HUDEP-2 (cell line): Measurements from ENCODE around the gene SCLY.

ENCODE experiments used
- DNase-seq, 76 experiments: peaks; one replicate each; lab custom pipeline; 2025; ENCODE audit not compliant: unreplicated experiment in 76 of 76; lab: John Stamatoyannopoulos, UW

Gene SCLY

DNA sequence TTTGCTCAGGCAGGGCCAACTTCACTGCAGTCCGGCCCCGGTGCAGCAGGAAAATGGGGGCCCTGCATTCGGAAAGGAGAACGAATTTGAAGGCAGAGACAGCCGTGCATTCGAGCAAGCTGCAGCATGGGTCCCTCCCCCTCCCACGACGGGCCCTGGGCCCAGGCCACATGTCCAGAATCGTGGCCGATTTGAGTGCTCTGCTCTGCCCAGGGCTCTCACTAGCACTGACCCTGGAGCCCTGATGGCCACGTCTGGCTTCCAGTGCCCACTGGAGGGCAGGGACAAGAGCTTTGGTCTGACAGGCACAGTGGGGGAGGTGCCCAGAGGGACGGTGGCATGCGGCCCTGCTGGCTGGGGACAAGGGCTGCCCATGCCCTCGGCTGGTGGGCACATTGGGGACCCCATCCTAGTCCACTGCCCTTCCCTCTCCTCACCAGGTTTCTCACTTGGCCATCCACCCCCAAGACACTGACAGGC, 63.2 kb downstream of the SCLY start:
- DNase-seq, result no peak

DNA sequence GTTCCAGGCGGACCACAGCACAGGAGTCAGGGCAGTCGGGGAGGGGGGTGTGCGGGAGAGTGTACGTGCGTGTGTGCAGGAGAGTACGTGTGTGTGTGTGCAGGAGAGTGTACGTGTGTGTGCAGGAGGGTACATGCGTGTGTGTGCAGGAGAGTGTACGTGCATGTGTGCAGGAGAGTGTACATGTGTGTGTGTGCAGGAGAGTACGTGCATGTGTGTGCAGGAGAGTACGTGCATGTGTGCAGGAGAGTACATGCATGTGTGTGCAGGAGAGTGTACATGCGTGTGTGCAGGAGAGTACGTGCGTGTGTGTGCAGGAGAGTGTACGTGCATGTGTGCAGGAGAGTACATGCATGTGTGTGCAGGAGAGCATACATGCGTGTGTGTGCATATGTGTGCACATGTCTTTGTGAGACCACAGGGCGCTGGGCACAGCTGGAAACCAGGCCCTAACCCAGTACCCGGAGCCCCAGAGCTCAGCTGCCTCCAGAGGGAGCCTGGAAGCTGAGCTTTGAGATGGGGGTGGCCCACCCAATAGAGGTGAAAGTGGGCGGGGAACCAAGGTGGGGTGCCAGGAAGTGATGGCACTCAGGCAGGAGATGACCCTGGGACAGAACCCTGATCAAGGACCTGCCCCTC, 63.8 kb downstream of the SCLY start:
- DNase-seq, result no peak

DNA sequence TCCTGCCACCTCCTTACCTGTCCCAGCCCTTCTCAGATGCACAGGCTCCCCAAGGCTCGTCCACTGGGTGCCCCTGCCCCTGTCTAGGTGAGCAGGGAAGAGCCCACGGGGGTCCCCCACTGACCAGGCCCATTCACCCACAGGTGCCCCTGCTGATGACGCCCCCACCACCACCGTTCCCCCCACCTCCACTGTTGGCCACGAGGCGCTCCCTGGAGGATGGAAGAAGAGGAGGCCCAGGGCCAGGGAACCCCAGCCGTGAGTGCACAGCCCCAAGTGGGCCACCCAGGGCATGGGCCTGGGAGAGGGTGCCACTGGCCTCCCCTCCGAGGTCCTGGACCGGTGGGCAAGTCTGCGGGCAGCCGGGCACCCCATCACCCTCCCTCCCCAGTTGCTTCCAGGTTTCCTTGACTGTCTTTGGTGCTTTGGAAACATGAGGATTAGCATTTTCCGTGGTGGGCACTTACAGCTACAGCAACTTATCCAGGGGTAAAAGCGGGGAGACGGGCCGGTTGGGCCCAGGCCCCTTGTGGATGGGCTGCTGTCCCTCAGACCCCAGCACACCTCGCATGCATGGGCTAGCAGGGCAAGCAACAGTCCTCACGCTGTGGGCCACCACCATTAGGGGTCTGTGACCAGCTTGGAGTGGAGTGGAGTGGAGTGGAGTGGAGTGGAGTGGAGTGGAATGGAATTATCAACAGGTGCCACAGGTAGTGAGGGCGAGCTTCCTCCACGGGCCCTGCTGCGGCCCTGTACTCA, 64.5 kb downstream of the SCLY start:
- DNase-seq, result no peak

DNA sequence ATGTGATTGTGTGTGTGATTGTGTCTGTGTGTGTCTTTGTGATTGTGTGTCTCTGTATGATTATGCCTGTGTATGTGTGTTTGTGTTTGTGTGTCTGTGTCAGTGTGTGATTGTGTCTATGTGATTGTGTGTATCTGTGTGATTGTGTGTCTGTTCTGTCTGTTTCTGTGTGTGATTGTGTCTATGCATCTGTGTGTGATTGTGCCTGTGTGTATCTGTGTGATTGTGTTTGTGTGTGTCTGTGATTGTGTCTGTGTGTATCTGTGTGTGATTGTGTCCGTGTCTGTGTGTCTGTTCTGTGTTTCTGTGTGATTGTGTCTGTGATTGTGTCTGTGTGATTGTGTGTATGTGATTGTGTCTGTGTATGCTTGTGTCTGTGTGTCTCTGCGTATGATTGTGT, 65.5 kb downstream of the SCLY start:
- no peak for DNase-seq

DNA sequence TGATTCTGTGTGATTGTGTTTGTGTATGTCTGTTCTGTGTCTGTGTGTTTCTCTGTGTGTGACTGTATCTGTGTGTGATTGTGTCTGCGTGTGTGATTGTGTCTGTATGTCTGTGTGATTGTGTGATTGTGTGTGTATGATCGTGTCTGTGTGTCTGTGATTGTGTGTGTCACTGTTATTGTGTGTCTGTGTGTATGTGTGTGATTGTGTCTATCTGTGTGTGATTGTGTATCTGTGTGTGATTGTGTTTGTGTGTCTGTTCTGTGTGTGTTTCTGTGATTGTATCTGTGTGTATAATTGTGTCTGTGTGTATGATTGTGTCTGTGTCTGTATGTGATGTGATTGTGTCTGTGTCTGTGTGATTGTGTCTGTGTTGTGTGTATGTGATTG, 66.0 kb downstream of the SCLY start:
- DNase-seq, result no peak

DNA sequence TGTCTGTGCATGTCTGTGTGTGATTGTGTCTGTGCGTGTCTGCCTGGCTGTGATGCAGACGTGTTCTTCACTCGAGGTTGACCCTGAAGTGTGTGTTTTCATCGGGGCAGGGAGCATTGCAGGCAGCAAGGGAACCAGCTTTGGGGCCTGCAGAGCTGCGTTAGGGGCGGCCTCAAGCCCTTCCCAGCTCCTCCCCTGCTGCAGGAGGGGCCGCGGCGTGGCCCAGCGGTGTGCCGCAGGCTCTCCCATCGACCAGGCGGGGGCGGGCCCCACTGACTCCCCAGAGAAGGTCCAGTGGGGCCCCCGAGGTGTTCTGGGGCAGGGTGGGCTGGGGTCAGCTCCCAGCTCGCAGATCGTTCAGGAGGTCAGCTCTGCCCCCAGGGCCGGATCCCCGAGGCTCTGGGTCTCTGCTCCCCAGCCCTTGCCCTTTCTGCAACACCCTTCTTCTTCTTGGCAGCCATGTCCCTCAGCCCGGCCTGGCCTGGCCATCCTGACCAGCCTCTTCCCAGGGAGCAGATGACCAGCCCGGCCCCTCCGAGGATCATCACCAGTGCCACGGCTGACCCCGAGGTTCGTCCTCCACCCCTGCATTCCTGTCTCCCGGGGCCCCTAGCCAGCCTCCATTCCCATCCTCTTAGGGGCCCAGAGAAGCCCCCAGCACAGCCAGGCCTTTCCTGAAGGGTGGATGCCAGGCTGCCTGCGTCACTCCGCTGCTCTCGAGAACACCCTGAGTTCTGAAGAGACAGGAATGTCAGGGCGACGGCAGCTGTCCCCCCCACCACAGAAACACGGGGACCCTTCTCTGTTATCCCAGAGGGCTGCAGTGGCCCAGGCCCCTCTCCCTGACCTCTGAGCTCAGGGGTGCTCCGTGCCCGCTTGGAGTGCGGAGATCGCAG, 66.6 kb downstream of the SCLY start:
- no peak for DNase-seq

DNA sequence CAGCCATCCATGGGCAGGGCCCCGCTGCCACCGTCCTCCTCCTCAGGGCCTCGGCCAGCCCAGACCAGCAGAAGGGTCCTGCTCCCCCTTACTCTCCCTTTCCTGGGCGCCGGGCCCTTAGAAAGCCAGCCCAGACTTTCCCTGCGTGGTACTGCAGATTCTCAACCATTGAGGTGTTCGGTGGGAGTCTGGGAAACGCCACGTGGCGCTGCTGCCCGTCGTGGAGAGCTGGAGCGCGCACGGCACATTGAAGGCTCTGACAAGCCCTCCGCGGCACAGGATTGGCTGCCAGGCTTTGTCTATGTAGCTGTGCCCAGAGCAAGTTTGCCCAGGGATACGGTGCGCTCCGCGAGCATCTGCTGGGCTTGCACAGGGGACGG, 67.2 kb downstream of the SCLY start:
- no peak for DNase-seq

DNA sequence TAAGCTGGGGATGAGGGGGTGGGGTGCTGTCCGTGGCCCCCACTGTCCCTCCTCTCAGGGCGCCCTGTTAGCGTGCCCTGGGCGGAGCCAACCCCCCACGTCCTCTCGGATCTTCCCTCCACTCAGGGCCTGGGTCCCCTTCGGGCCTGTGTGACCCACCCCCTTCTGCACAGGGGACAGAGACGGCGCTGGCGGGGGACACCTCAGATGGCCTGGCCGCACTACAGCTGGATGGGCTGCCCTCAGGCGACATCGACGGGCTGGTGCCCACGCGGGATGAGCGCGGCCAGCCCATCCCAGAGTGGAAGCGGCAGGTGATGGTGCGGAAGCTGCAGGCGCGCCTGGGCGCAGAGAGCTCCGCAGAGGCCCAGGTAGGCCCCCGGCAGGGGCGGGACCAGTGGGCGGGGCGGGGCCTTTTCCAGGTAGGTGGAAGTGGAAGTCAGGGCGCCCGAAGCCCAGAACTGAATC, 67.8 kb downstream of the SCLY start:
- no peak for DNase-seq

DNA sequence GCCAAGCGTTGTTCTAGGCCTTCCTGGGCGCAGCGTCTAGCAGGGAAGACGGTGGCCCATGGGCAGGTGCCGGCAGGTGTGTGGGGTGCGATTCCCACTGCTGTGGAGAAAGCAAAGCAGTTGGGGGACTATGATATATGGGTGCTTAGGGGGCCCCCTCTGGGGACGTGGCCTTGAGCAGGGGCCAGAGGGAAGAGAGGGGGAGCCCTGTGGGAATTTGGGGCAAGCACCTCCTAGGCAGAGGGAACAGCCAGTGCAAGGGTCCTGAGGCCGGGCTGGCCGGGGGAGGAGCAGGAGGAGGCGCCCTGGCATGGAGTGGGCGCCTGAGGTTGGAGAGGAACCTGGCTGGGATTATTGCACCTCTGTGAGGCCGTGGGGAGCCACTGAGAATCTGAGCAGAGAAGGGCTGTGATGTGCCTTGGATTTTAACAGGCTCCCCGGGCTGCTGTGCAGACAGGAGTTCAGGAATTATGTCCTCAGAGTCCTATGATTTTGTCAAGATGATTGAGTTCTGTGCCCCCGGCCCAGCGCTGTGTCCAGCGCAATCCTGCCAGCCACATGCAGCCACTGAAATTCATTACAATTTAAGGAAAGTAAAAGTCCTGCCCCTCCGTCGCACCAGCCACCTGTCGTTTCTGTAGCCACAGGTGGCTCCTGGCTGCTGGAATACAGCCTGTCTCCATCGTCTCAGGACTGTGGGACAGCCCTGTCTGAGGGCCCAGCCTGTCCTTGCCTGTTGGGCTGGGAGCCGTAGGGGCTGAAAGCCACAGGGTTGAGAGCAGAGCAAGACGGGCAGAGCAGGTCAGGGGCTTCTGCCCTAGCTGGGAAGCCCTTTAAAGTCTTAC, 68.6 kb downstream of the SCLY start:
- no peak for DNase-seq

DNA sequence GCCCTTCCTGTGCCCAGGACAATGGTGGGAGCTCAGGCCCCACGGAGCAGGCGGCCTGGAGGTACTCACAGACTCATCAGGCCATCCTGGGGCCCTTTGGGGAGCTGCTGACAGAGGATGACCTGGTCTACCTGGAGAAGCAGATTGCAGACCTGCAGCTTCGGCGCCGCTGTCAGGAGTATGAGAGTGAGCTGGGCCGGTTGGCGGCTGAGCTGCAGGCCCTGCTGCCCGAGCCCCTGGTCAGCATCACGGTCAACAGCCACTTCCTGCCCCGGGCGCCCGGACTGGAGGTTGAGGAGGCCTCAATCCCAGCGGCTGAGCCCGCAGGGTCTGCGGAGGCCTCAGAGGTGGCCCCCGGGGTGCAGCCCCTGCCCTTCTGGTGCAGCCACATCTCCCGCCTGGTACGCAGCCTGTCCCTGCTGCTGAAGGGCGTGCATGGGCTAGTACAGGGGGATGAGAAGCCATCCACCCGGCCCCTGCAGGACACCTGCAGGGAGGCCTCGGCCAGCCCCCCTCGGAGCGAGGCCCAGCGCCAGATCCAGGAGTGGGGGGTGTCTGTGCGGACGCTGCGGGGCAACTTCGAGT, 69.4 kb downstream of the SCLY start:
- DNase-seq, result no peak

DNA sequence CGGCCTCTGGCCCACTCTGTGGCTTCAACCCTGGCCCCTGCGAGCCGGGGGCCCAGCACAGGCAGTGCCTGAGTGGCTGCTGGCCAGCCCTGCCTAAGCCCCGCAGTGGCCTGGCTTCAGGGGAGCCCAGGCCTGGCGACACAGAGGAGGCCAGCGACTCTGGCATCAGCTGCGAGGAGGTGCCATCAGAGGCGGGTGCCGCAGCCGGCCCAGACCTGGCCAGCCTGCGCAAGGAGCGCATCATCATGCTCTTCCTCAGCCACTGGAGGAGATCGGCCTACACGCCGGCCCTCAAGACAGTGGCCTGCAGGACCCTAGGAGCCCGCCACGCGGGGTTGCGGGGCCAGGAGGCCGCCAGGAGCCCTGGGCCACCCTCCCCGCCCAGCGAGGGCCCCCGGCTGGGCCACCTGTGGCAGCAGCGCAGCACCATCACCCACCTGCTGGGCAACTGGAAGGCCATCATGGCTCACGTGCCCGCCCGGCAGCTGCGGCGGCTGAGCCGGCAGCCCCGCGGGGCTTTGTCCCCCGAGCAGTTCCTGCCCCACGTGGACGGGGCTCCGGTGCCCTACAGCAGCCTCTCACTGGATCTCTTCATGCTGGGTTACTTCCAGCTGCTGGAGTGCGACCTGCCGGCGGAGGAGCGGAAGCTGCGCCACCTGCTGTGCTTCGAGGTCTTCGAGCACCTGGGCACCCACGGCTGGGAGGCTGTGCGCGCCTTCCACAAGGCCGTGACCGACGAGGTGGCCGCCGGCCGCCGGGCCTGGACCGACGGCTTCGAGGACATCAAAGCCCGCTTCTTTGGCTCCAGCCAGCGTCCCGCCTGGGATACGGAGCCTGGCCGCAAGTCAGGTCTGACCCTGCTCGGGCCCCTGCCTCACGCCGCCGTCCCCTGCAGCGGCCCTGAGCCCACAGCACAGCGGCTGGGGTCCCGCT, 70.2 kb downstream of the SCLY start:
- DNase-seq, result no peak

DNA sequence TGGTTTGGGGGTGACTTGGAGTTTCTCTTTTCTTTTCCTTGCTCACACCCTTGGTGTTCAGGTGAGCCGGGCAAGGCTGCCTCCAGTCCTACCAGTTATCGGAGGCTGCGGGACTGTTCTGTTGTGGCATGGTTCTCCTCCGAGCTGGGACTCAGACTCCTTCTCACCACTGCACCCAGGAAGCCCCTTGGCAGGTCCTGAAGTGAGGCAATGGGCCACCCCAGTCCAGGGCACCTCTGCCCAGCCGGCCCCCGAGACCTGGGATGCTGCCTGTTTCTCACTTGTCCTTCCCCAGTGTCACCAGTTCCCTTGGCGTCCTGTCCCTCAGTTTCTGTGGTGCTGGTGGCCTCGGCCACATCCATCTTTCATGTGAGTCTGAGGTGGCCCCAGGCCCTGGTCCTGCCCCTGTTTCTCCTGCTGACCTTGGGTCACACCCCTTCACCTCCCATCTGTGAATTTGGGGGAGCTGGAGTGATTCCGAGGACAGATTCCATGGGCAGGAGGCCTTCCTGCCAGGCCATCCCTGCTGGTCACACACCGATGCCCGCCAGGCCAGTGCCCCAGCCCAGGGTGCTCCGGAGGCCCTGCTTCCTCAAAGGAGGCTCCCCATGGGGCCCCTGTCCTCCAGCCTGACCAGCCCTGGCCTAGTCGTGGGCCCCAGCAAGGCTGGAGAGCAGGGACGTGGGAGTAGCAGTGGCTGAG, 71.1 kb downstream of the SCLY start:
- DNase-seq, result no peak

DNA sequence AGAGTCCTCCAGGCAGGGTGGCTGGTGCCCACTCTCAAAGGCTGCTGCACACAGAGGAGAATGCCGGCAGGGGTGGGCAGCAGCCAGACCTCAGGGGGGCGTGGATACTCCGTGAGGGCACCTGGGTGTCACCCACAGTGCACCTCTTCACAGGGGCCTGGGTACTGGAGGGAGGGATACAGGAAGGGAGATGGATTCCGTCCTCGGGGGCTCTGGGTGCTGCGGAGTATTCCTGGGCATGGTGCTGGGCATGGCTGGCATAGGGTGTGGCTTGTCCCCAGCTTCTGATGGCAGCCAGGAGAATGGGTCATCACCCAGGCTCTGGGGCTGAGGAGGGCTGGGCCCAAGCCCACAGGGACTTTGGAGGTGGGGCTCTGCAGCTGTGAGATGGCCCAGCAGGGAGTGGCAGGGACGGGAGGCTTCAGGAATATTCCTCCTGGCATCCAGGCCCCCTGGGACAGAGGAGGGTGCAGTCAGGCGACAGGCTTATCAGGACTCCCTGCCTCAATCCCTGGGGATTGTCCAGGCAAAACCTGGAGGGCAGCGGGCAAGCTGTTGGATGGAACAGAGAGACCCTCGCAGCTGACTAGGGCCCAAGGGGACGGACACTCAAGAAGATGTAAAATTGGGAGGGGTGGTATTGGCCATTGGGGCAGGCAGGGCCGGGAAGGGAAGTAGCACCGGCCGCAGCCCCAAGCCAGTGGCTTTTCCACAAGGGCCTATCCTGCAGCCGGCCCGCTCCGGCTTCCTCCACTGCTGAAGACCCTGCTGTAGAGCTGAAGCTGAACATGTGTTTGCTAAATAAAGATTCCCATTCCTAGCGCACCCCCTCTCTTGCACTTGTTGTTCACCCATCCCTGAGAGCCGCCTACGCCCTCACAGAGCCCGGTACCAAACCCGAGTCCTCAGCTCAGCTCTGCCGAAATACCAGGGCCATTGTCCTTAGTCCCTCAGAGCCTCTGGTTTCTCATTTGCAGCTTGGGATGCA, 72.0 kb downstream of the SCLY start:
- DNase-seq, result no peak

DNA sequence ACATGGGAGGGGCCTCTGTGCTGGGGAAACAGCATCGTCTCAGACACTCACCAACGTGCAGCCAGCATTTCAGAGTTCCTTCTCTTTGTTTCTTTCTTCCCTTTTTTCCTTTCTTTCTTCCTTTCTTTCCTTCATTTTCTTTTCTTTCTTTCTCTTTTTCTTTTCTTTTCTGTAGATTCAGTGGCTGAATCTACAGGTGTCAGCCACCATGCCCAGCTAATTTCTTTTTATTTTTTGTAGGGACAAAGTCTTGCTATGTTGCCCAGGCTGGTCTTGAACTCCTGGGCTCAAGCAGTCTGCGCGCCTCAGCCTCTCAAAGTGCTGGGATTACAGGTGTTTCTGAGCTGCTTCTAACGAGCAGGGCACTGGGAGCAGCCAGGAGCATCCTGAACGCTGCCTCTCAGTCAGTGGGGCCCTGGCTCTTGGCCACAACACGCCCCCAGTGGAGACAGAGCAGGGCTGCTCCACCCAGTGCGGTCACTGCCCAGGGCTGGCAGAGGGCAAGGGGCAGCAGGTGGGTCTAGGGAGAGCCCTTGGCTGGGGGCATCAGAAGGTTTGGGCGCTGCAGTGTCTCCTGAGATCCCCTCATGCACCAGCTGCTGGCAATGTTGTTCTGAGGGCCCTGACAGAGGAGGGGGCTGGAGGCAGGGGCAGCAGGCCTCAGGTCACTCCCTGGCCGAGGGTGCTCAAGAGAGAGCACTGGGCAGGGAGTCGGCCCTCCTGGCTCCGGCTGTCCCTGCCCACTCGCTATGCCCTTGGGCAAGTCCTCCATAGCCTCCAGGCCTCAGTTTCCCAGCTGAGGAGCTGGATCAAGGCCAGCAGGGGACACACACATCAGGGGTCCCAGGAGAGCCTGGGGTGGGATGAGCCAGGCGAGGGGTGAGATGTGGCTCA, 72.9 kb downstream of the SCLY start:
- no peak for DNase-seq

DNA sequence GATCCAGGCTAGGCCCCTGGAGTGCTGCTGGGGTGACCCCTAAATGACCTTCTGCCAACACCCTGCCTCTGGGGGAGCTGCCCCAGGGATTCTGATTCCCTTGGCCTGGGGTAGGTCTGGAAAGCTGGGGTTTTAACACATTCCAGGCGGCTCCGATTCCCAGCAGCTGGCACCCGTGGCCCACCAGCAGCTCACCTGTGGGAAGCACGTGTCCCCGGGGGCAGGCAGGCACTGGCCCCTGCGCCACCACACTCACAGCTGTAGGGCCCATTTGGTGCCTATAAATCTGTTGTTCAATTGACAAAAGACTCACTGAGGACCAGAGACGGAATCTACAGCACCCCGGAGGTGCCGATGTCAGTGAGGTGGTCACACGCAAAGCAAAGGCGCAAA, 73.6 kb downstream of the SCLY start:
- DNase-seq, result no peak

DNA sequence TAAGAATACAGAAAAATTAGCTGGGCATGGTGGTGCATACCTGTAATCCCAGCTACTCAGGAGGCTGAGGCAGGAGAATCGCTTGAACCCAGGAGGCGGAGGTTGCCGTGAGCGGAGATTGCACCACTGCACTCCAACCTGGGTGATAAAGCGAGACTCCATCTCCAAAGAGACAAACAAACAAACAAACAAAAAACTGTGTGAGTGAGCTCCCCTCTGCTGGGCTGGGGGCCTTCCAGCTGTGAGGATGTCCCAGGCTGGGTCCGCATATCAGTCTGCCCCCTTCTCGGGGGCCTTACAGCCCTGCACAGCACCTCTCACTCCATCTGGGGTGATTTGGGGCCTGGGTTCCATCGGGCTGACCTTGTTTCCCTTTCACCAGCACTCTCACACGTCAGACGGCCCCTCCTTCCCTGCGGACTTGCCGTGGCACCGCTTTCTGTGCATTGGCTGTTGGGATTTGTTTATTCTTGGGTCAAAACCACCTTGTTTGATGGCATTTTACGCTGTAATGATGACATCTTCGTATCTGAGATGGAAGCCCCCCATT, 74.9 kb downstream of the SCLY start:
- DNase-seq, result no peak
